Lung (tissue), 12 donors: Measurements from ENCODE around the gene MMS19. TPM values are rescaled to one million over a fixed set of nuclear protein-coding genes. Genes with fewer than 3 reads are reported as not detected.
A peak's percentile ranks its signal among the peaks of the same experiment; 100 is the strongest.

Experiments used
- ATAC-seq: fragments of 200-7000 bp; cut with Tn5 transposase; one replicate; pipeline ENCODE4 v1.9.1; 2020; ENCODE audit warnings: moderate number of reproducible peaks; ENCODE audit not compliant: insufficient read depth, low FRiP score
- DNase-seq, 3 donors: peaks; one replicate each; pipeline ENCODE4 v3.0.0-alpha.2; 2013 to 2017
- H3K27ac ChIP-seq, 2 donors: one replicate each; pipeline ENCODE4 v1.5.1; 2013; ENCODE audit warnings: mild to moderate bottlenecking in 2 of 2, moderate library complexity in 2 of 2, control low read depth in 1 of 2, inconsistent platforms in 1 of 2, low read depth in 1 of 2, low read length in 1 of 2
- H3K27me3 ChIP-seq, 3 donors: one replicate each; pipeline ENCODE4 v1.5.1; 2013; ENCODE audit warnings: low read length in 2 of 3; ENCODE audit not compliant: control insufficient read depth in 3 of 3, insufficient read depth in 3 of 3
- H3K36me3 ChIP-seq, 4 donors: one replicate each; pipeline ENCODE4 v1.5.1; 2013; ENCODE audit warnings: low read length in 4 of 4, mild to moderate bottlenecking in 1 of 4, moderate library complexity in 1 of 4; ENCODE audit not compliant: control insufficient read depth in 4 of 4, insufficient read depth in 4 of 4
- H3K4me1 ChIP-seq, 5 donors: one replicate each; pipeline ENCODE4 v1.5.1; 2013; ENCODE audit warnings: low read length in 5 of 5, mild to moderate bottlenecking in 2 of 5, moderate library complexity in 1 of 5; ENCODE audit not compliant: control insufficient read depth in 5 of 5, insufficient read depth in 5 of 5
- H3K4me3 ChIP-seq: one replicate; pipeline ENCODE4 v1.5.1; 2013; ENCODE audit warnings: mild to moderate bottlenecking, control low read depth, moderate library complexity
- H3K9ac ChIP-seq, 2 donors: one replicate each; pipeline ENCODE4 v1.5.1; 2013; ENCODE audit warnings: low read length in 2 of 2, control low read depth in 1 of 2; ENCODE audit not compliant: insufficient read depth in 1 of 2
- H3K9me3 ChIP-seq, 4 donors: one replicate each; pipeline ENCODE4 v1.5.1; 2013; ENCODE audit warnings: low read length in 3 of 4, mild to moderate bottlenecking in 1 of 4, moderate library complexity in 1 of 4; ENCODE audit not compliant: control insufficient read depth in 4 of 4, insufficient read depth in 3 of 4
- WGBS, 2 donors: extraction: QIAGEN DNeasy Blood & Tissue Kit; methylation state at CpG; one replicate each; pipeline ENCODE4 v1.1.7; 2013; 5-methylcytosine and 5-hydroxymethylcytosine counted together
- polyA plus RNA-seq, 2 donors: library from polyadenylated mRNA; stranded (reverse); fragments of 200-250 nt; gene quantifications; one replicate each; pipeline ENCODE4 v1.2.1, GENCODE V29; 2013
- total RNA-seq, 2 donors: library from RNA; depleted of rRNA in 1 of 2; stranded (reverse); fragments of >200 nt in 1 of 2; gene quantifications; one replicate each; pipeline ENCODE4 v1.2.1, GENCODE V29; 2014 to 2021
- TF ChIP-seq, protein P1 (sequence below): IDR thresholded peaks from 2 replicates; pipeline ENCODE4 v1.5.1; 2012; ENCODE audit warnings: mild to moderate bottlenecking; ENCODE audit errors: control extremely low read depth, extremely low read depth
- donor health status: control.
- donor health status: control.
- donor health status: Bipolar disorder and iron deficiency.
- donor health status: healthy.
- donor health status: DM: yes; HTN: yes; CAD: no.

MMS19 gene
- total and polyA plus RNA-seq, 4 donors = 39.9 to 74.5 (median 62.5) TPM

GRCh38 chr10:97519342-97519741 is 21.1 kb upstream of the MMS19 start:
- Histone ChIP-seq H3K27ac (no peak overlapping the region), H3K4me3 (no peak overlapping the region), H3K27me3 (no peaks in the 10 kb centered on the region), H3K9me3 (no peaks in the 10 kb centered on the region), H3K9ac (no peak overlapping the region), H3K4me1 (peaks cover 9 to 37% (median 16%) of the 10 kb centered on the region in 5 donors), H3K36me3 (no peaks in the 10 kb centered on the region)
- DNase-seq = no peak
- WGBS, 2 donors = 44 to 86% methylated on average over 2 of the region's 2 CpGs
- no peak for ATAC-seq
- TF ChIP-seq, protein P1, sequence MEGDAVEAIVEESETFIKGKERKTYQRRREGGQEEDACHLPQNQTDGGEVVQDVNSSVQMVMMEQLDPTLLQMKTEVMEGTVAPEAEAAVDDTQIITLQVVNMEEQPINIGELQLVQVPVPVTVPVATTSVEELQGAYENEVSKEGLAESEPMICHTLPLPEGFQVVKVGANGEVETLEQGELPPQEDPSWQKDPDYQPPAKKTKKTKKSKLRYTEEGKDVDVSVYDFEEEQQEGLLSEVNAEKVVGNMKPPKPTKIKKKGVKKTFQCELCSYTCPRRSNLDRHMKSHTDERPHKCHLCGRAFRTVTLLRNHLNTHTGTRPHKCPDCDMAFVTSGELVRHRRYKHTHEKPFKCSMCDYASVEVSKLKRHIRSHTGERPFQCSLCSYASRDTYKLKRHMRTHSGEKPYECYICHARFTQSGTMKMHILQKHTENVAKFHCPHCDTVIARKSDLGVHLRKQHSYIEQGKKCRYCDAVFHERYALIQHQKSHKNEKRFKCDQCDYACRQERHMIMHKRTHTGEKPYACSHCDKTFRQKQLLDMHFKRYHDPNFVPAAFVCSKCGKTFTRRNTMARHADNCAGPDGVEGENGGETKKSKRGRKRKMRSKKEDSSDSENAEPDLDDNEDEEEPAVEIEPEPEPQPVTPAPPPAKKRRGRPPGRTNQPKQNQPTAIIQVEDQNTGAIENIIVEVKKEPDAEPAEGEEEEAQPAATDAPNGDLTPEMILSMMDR = no peak

GRCh38 chr10:97518301-97519043 is 20.2 kb upstream of the MMS19 start:
- Histone ChIP-seq H3K27me3 (no peaks in the 10 kb centered on the region), H3K9me3 (no peaks in the 10 kb centered on the region), H3K4me1 (peaks cover 9 to 31% (median 16%) of the 10 kb centered on the region in 5 donors), H3K27ac (peak overlapping the region in 1 of 2 donors; percentile 86), H3K9ac (no peak overlapping the region), H3K36me3 (no peaks in the 10 kb centered on the region), H3K4me3 (no peak overlapping the region)
- DNase-seq (peak; percentile 55 to 66 (median 56)), ATAC-seq (peak; percentile 23)
- WGBS, 2 donors = 25 to 38% methylated on average over 10 of the region's 10 CpGs
- TF ChIP-seq, protein P1 = no peak

- Histone ChIP-seq H3K9me3 (no peaks in the 10 kb centered on the region), H3K4me3 (no peak overlapping the region), H3K9ac (peak overlapping the region in 1 of 2 donors; percentile 1), H3K36me3 (no peaks in the 10 kb centered on the region), H3K27ac (peak overlapping the region in 1 of 2 donors; percentile 86), H3K4me1 (peaks cover 9 to 31% (median 16%) of the 10 kb centered on the region in 5 donors), H3K27me3 (no peaks in the 10 kb centered on the region)
- whole genome bisulfite sequencing, 2 donors = 36 to 46% methylated on average over 6 of the region's 6 CpGs
- ATAC-seq (no peak), DNase-seq (peak in 1 of 3 donors; percentile 39)
- TF ChIP-seq, protein P1 = no peak
Observed at GRCh38 chr10:97517778-97518300, 19.6 kb upstream of the MMS19 start.
